ENCODE data around the gene PITPNB. TPM values are rescaled to one million over a fixed set of nuclear protein-coding genes. Genes with fewer than 3 reads are reported as not detected.

Gene PITPNB
- total and polyA plus RNA-seq, 2 experiments from 2014 or later: 50.9 to 56.0 TPM

DNA sequence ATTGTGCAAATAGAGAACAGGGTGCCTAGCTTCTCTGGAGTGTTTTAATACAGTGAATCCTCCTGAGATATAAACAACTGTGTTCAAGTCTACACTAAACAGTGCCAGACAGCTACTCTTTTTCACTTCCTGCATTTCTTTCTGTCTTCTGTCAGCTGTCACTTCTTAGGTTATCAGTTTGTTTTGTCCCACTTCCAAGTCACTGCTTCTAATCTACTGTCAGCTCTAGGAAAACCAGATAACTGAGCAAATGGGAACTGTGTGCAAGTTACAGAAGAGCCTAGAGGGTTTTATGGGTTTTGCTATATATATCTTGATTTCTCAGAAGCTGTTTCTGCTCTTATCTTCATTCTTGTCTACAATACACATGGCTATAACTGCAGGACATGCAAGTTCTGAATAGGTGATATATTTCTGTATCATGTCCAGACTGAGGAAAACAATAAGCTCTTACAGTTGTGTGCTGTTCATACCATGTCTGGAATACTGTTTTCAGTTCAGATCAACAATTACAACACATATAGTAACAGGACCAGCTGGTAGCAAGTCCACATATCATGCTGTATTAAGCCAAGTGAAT, 5.8 kb downstream of the PITPNB start:
- Histone ChIP-seq H3K4me2 (no peak overlapping the region), H3K79me2 (replicated peaks; ENCODE audit: insufficient read depth) (peaks cover 78% of the 10 kb centered on the region), H4K20me1 (replicated peaks; ENCODE audit: insufficient read depth) (peaks cover 66% of the 10 kb centered on the region), H3K4me1 (ENCODE audit: insufficient read depth) (peaks cover 26% of the 10 kb centered on the region), H3K36me3 (ENCODE audit: insufficient read depth) (peaks cover 12% of the 10 kb centered on the region), H3K27ac (ENCODE audit: low read depth) (no peak overlapping the region), H2AFZ (no peak overlapping the region), H3F3A (replicated peaks; ENCODE audit: low read depth) (peaks cover 4% of the 10 kb centered on the region), H3K27me3 (ENCODE audit: insufficient read depth) (no peaks in the 10 kb centered on the region), H3K4me3 (no peak overlapping the region), H3K9me2 (ENCODE audit: insufficient read depth) (no peaks in the 10 kb centered on the region)
- H3K4me3 Mint-ChIP-seq: no peak overlapping the region
- no peak overlapping the region for H3K27ac Mint-ChIP-seq
- ATAC-seq: no peak
- TF ChIP-seq STAT1 (IDR thresholded peaks at IDR 0.05; ENCODE audit: unreplicated experiment) (no peak), ZNF114 (CRISPR knock-in tag; IDR thresholded peaks at IDR 0.05) (no peak), CREB1 (CRISPR knock-in tag; IDR thresholded peaks at IDR 0.05; ENCODE audit: low read depth) (no peak), ETS1 (IDR thresholded peaks at IDR 0.05) (no peak), EZH2 (IDR thresholded peaks at IDR 0.05; ENCODE audit: low read depth, unreplicated experiment) (no peak), ZNF331 (CRISPR knock-in tag; IDR thresholded peaks at IDR 0.05; ENCODE audit: low read depth) (no peak), JUNB (IDR thresholded peaks at IDR 0.05; ENCODE audit: unreplicated experiment) (no peak), REST (IDR thresholded peaks at IDR 0.05; ENCODE audit: unreplicated experiment) (no peak), EZH2phosphoT487 (IDR thresholded peaks at IDR 0.05; ENCODE audit: unreplicated experiment) (no peak), ZNF462 (CRISPR knock-in tag; IDR thresholded peaks at IDR 0.05) (no peak), POLR2AphosphoS5 (IDR thresholded peaks at IDR 0.05; ENCODE audit: low read depth) (no peak), NANOG (IDR thresholded peaks at IDR 0.05; ENCODE audit: borderline replicate concordance) (no peak)
- no peak for DNase-seq (ENCODE audit: low spot score)
- no peaks in the 10 kb centered on the region for H3K27me3 Mint-ChIP-seq (ENCODE audit: insufficient read depth, low read depth, poor library complexity)
- peaks cover 20% of the 10 kb centered on the region for H3K4me1 Mint-ChIP-seq
- peaks cover 22% of the 10 kb centered on the region for H3K36me3 Mint-ChIP-seq (ENCODE audit: low read depth)
- H3K9me3 Mint-ChIP-seq: no peaks in the 10 kb centered on the region
